HUES48 (cell line): ENCODE results near the gene ANKRD22.
"Not testable (repeated sequence)": the region's sequence is repeated elsewhere in the genome, so short reads cannot be mapped to it uniquely, and the experiment has no call there.

Experiments used
- H3K27ac ChIP-seq: one replicate; pipeline ENCODE4 v1.7.0; 2013; ENCODE audit warnings: low read depth, low read length, inconsistent platforms
- H3K27me3 ChIP-seq: 2 replicates; pipeline ENCODE4 v1.6.1; 2013; ENCODE audit warnings: mild to moderate bottlenecking, low read length; ENCODE audit not compliant: control insufficient read depth, insufficient read depth
- H3K36me3 ChIP-seq: 2 replicates; pipeline ENCODE4 v1.6.1; 2013; ENCODE audit warnings: low read length; ENCODE audit not compliant: control insufficient read depth, insufficient read depth
- H3K4me1 ChIP-seq: 2 replicates; pipeline ENCODE4 v1.6.1; 2013; ENCODE audit warnings: mild to moderate bottlenecking, low read length; ENCODE audit not compliant: control insufficient read depth, insufficient read depth
- H3K4me3 ChIP-seq: 2 replicates; pipeline ENCODE4 v1.5.1; 2013; ENCODE audit warnings: mild to moderate bottlenecking, low read depth, low read length
- H3K9ac ChIP-seq: 2 replicates; pipeline ENCODE4 v1.6.1; 2013; ENCODE audit warnings: mild to moderate bottlenecking, low read depth, low read length, moderate library complexity
- H3K9me3 ChIP-seq: 2 replicates; pipeline ENCODE4 v1.6.1; 2013; ENCODE audit warnings: low read length; ENCODE audit not compliant: control insufficient read depth, insufficient read depth

The ANKRD22 gene

GRCh38 chr10:88850712-88851111, 932 bp downstream of the ANKRD22 start:
- H3K36me3 ChIP-seq, result no peaks in the 10 kb centered on the region
- no peaks in the 10 kb centered on the region for H3K27me3 ChIP-seq
- H3K4me1 ChIP-seq, result peaks cover 30% of the 10 kb centered on the region
- H3K4me3 ChIP-seq, result no peak overlapping the region
- no peak overlapping the region for H3K27ac ChIP-seq
- H3K9ac ChIP-seq, result no peak overlapping the region
- no peaks in the 10 kb centered on the region for H3K9me3 ChIP-seq

GRCh38 chr10:88849234-88849633, 2.4 kb downstream of the ANKRD22 start:
- Histone ChIP-seq H3K4me3 (no peak overlapping the region), H3K36me3 (no peaks in the 10 kb centered on the region), H3K27me3 (no peaks in the 10 kb centered on the region), H3K4me1 (peaks cover 30% of the 10 kb centered on the region), H3K9ac (no peak overlapping the region), H3K27ac (no peak overlapping the region), H3K9me3 (no peaks in the 10 kb centered on the region)

- Histone ChIP-seq H3K36me3 (no peaks in the 10 kb centered on the region), H3K4me3 (no peak overlapping the region), H3K4me1 (peaks cover 26% of the 10 kb centered on the region), H3K27ac (no peak overlapping the region), H3K9ac (no peak overlapping the region), H3K9me3 (no peaks in the 10 kb centered on the region), H3K27me3 (no peaks in the 10 kb centered on the region)
These were observed 3.1 kb downstream of the ANKRD22 start for GRCh38 chr10:88848499-88848898.

- no peak overlapping the region for H3K27ac ChIP-seq
- no peaks in the 10 kb centered on the region for H3K27me3 ChIP-seq
- H3K9ac ChIP-seq, result no peak overlapping the region
- peaks cover 11% of the 10 kb centered on the region for H3K4me1 ChIP-seq
- no peaks in the 10 kb centered on the region for H3K36me3 ChIP-seq
- no peak overlapping the region for H3K4me3 ChIP-seq
- no peaks in the 10 kb centered on the region for H3K9me3 ChIP-seq
These were observed 8.5 kb downstream of the ANKRD22 start for GRCh38 chr10:88843171-88843570.

- Histone ChIP-seq H3K36me3 (no peaks in the 10 kb centered on the region), H3K4me1 (peaks cover 6% of the 10 kb centered on the region), H3K27me3 (no peaks in the 10 kb centered on the region), H3K9me3 (no peaks in the 10 kb centered on the region), H3K9ac (no peak overlapping the region), H3K4me3 (no peak overlapping the region), H3K27ac (no peak overlapping the region)
These were observed 10.1 kb downstream of the ANKRD22 start for GRCh38 chr10:88841316-88842111.

- no peak overlapping the region for H3K9ac ChIP-seq
- no peak overlapping the region for H3K4me3 ChIP-seq
- H3K27ac ChIP-seq, result no peak overlapping the region
- H3K27me3 ChIP-seq, result no peaks in the 10 kb centered on the region
- H3K4me1 ChIP-seq, result no peaks in the 10 kb centered on the region
- H3K9me3 ChIP-seq, result no peaks in the 10 kb centered on the region
- H3K36me3 ChIP-seq, result no peaks in the 10 kb centered on the region
These were observed 10.8 kb downstream of the ANKRD22 start for GRCh38 chr10:88840881-88841280.

GRCh38 chr10:88840104-88840503, 11.5 kb downstream of the ANKRD22 start:
- H3K27me3 ChIP-seq, result no peaks in the 10 kb centered on the region
- H3K36me3 ChIP-seq, result no peaks in the 10 kb centered on the region
- no peaks in the 10 kb centered on the region for H3K4me1 ChIP-seq

GRCh38 chr10:88838766-88839350, 12.8 kb downstream of the ANKRD22 start:
- no peaks in the 10 kb centered on the region for H3K4me1 ChIP-seq
- H3K9me3 ChIP-seq, result no peaks in the 10 kb centered on the region
- no peak overlapping the region for H3K9ac ChIP-seq
- no peak overlapping the region for H3K4me3 ChIP-seq
- no peaks in the 10 kb centered on the region for H3K27me3 ChIP-seq
- no peak overlapping the region for H3K27ac ChIP-seq
- H3K36me3 ChIP-seq, result no peaks in the 10 kb centered on the region

More at GRCh38 chr10:88840104-88840503, 11.5 kb downstream of the ANKRD22 start:
- no peak overlapping the region for H3K4me3 ChIP-seq
- no peak overlapping the region for H3K9ac ChIP-seq
- no peak overlapping the region for H3K27ac ChIP-seq
- no peaks in the 10 kb centered on the region for H3K9me3 ChIP-seq

GRCh38 chr10:88837632-88838031, 14.0 kb downstream of the ANKRD22 start:
- H3K36me3 ChIP-seq, H3K9me3 ChIP-seq, H3K4me1 ChIP-seq, H3K4me3 ChIP-seq, H3K27me3 ChIP-seq, H3K9ac ChIP-seq, H3K27ac ChIP-seq: not testable (repeated sequence)

GRCh38 chr10:88835910-88836221, 15.8 kb downstream of the ANKRD22 start:
- no peaks in the 10 kb centered on the region for H3K9me3 ChIP-seq
- no peaks in the 10 kb centered on the region for H3K27me3 ChIP-seq
- H3K27ac ChIP-seq, result no peak overlapping the region
- no peaks in the 10 kb centered on the region for H3K4me1 ChIP-seq
- H3K9ac ChIP-seq, result no peak overlapping the region
- no peak overlapping the region for H3K4me3 ChIP-seq
- no peaks in the 10 kb centered on the region for H3K36me3 ChIP-seq

- Histone ChIP-seq H3K9ac (no peak overlapping the region), H3K4me3 (no peak overlapping the region), H3K4me1 (no peaks in the 10 kb centered on the region), H3K36me3 (no peaks in the 10 kb centered on the region), H3K9me3 (no peaks in the 10 kb centered on the region), H3K27me3 (no peaks in the 10 kb centered on the region), H3K27ac (no peak overlapping the region)
These were observed 16.3 kb downstream of the ANKRD22 start for GRCh38 chr10:88835096-88835909.
